Osteoblast (primary cell): ENCODE results near the gene TMIGD3. TPM values are rescaled to one million over a fixed set of nuclear protein-coding genes. Genes with fewer than 3 reads are reported as not detected.

Experiments used
- DNase-seq: peaks from one replicate; pipeline ENCODE4 v3.0.0; 2011; ENCODE audit warnings: low spot score, mixed read lengths; ENCODE audit not compliant: insufficient read length; ENCODE audit errors: missing footprints
- H2AFZ ChIP-seq: 2 replicates; pipeline ENCODE4 v1.6.0; 2011; ENCODE audit warnings: mild to moderate bottlenecking, low read length
- H3K27ac ChIP-seq: 2 replicates; pipeline ENCODE4 v1.5.1; 2011; ENCODE audit warnings: mild to moderate bottlenecking, low read depth, low read length, moderate library complexity
- H3K27me3 ChIP-seq: 2 replicates; pipeline ENCODE4 v1.6.0; 2012; ENCODE audit warnings: mild to moderate bottlenecking, control low read depth, inconsistent platforms, low read length, moderate library complexity; ENCODE audit not compliant: insufficient read depth
- H3K36me3 ChIP-seq: 2 replicates; pipeline ENCODE4 v1.5.1; 2011; ENCODE audit warnings: mild to moderate bottlenecking, low read length, control low read depth, moderate library complexity; ENCODE audit not compliant: insufficient read depth
- H3K4me1 ChIP-seq: 2 replicates; pipeline ENCODE4 v1.5.1; 2011; ENCODE audit warnings: mild to moderate bottlenecking, low read length, control low read depth, moderate library complexity; ENCODE audit not compliant: insufficient read depth
- H3K4me2 ChIP-seq: 2 replicates; pipeline ENCODE4 v1.6.0; 2011; ENCODE audit warnings: mild to moderate bottlenecking, low read length; ENCODE audit not compliant: insufficient read depth
- H3K4me3 ChIP-seq: fragments of 200-600 bp; sonication (generic); 3 replicates; pipeline ENCODE4 v1.5.1; 2012; ENCODE audit warnings: mild to moderate bottlenecking, low read length, inconsistent platforms; ENCODE audit not compliant: insufficient read depth
- H3K79me2 ChIP-seq: 2 replicates; pipeline ENCODE4 v1.6.0; 2012; ENCODE audit warnings: mild to moderate bottlenecking, low read length, control low read depth, inconsistent platforms; ENCODE audit not compliant: insufficient read depth
- H3K9me3 ChIP-seq: 2 replicates; pipeline ENCODE4 v1.5.1; 2011; ENCODE audit warnings: low read depth, low read length, control low read depth
- H4K20me1 ChIP-seq: 2 replicates; pipeline ENCODE4 v1.6.0; 2012; ENCODE audit warnings: mild to moderate bottlenecking, low read length, control low read depth; ENCODE audit not compliant: insufficient read depth
- total RNA-seq: library from RNA; depleted of rRNA; stranded (reverse); fragments of >200 nt; gene quantifications from 2 replicates; pipeline ENCODE4 v1.2.3, GENCODE V29; 2012
- TF ChIP-seq, protein P1 (sequence below): IDR thresholded peaks from 2 replicates; pipeline ENCODE4 v1.5.1; 2011; ENCODE audit warnings: mild to moderate bottlenecking, low read depth, low read length, moderate library complexity; ENCODE audit errors: extremely low read depth

TMIGD3 gene
- total RNA-seq, 1 donor: not detected

- TF ChIP-seq, protein P1, sequence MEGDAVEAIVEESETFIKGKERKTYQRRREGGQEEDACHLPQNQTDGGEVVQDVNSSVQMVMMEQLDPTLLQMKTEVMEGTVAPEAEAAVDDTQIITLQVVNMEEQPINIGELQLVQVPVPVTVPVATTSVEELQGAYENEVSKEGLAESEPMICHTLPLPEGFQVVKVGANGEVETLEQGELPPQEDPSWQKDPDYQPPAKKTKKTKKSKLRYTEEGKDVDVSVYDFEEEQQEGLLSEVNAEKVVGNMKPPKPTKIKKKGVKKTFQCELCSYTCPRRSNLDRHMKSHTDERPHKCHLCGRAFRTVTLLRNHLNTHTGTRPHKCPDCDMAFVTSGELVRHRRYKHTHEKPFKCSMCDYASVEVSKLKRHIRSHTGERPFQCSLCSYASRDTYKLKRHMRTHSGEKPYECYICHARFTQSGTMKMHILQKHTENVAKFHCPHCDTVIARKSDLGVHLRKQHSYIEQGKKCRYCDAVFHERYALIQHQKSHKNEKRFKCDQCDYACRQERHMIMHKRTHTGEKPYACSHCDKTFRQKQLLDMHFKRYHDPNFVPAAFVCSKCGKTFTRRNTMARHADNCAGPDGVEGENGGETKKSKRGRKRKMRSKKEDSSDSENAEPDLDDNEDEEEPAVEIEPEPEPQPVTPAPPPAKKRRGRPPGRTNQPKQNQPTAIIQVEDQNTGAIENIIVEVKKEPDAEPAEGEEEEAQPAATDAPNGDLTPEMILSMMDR: no peak
- Histone ChIP-seq H3K4me1 (peaks cover 14% of the 10 kb centered on the region), H3K36me3 (peaks cover 45% of the 10 kb centered on the region), H3K4me3 (no peak overlapping the region), H2AFZ (no peak overlapping the region), H3K79me2 (no peaks in the 10 kb centered on the region), H3K27me3 (no peaks in the 10 kb centered on the region), H3K27ac (no peak overlapping the region), H4K20me1 (peaks cover 2% of the 10 kb centered on the region), H3K4me2 (no peak overlapping the region), H3K9me3 (no peaks in the 10 kb centered on the region)
- no peak for DNase-seq
Observed at GRCh38 chr1:111462370-111463028, 40.9 kb downstream of the TMIGD3 start.

DNA sequence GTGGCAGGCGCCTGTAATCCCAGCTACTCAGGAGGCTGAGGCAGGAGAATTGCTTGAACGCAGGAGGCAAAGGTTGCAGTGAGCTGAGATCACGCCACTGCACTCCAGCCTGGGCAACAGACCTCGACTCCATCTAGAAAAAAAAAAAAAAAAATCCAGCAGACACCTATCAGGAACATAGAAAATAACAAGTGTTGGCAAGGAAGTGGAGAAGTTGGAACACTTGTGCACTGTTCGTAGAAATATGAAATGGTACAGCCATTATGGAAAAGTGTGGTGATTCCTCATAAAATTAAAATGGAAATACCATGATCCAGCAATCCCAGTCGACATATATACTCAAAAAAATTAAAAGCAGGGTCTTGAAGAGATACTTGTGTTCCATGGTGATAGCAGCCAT is 41.7 kb downstream of the TMIGD3 start:
- H3K4me2 ChIP-seq: no peak overlapping the region
- no peaks in the 10 kb centered on the region for H3K9me3 ChIP-seq
- H2AFZ ChIP-seq: no peak overlapping the region
- no peaks in the 10 kb centered on the region for H3K27me3 ChIP-seq
- no peak overlapping the region for H3K4me3 ChIP-seq
- H4K20me1 ChIP-seq: peaks cover 7% of the 10 kb centered on the region
- no peak overlapping the region for H3K27ac ChIP-seq
- TF ChIP-seq, protein P1: no peak
- peaks cover 14% of the 10 kb centered on the region for H3K4me1 ChIP-seq
- peaks cover 53% of the 10 kb centered on the region for H3K36me3 ChIP-seq
- peaks cover 2% of the 10 kb centered on the region for H3K79me2 ChIP-seq
- no peak for DNase-seq

DNA sequence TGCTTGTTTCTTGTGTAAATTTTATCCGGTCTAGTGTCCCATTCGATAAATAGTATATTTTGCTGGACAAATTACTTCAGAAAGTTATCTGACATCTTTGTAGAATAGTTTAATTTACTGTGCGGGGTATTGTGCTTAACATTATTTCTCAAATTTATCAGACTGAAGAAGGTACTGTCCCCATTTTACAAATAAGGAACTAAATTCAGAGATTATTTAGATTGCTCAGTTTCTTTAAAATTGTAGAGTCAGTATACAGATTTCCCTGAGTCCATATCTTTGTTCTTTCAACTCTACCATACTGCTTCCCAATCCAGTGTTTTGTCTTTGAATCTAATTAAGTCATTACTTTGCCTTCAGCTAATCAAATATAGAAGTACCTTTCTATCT is 47.8 kb downstream of the TMIGD3 start:
- Histone ChIP-seq H2AFZ (no peak overlapping the region), H3K4me3 (no peak overlapping the region), H3K27ac (no peak overlapping the region), H3K4me2 (no peak overlapping the region), H3K9me3 (no peaks in the 10 kb centered on the region), H3K36me3 (peaks cover 62% of the 10 kb centered on the region), H3K4me1 (no peaks in the 10 kb centered on the region), H3K79me2 (peaks cover 48% of the 10 kb centered on the region), H3K27me3 (no peaks in the 10 kb centered on the region), H4K20me1 (peaks cover 25% of the 10 kb centered on the region)
- DNase-seq: no peak
- TF ChIP-seq, protein P1: no peak

- Histone ChIP-seq H4K20me1 (peaks cover 25% of the 10 kb centered on the region), H3K4me3 (no peak overlapping the region), H3K27me3 (no peaks in the 10 kb centered on the region), H3K4me1 (peaks cover 4% of the 10 kb centered on the region), H3K79me2 (peaks cover 54% of the 10 kb centered on the region), H3K27ac (no peak overlapping the region), H2AFZ (no peak overlapping the region), H3K9me3 (no peaks in the 10 kb centered on the region), H3K4me2 (no peak overlapping the region), H3K36me3 (peaks cover 56% of the 10 kb centered on the region)
- no peak for DNase-seq
- TF ChIP-seq, protein P1: no peak
Observed at GRCh38 chr1:111454859-111455641, 48.4 kb downstream of the TMIGD3 start.
